Measurements from ENCODE around the gene PTPA.

PTPA gene

GRCh38 chr9:129183495-129184218 is 72.4 kb downstream of the PTPA start:
- TF ChIP-seq FOXP2 (optimal IDR thresholded peaks at IDR 0.05; ENCODE audit: borderline replicate concordance, extremely low read depth, extremely low read length, insufficient read depth) (no peak), REST (IDR thresholded peaks at IDR 0.05; ENCODE audit: insufficient read depth in 1 of 2, low read depth in 2 of 2, low read length in 2 of 2) (no peak), POLR2AphosphoS5 (IDR thresholded peaks at IDR 0.05; ENCODE audit: low read depth, low read length) (no peak), TAF1 (IDR thresholded peaks at IDR 0.05; ENCODE audit: borderline replicate concordance, insufficient read depth, low read length) (no peak)

- TF ChIP-seq REST (IDR thresholded peaks at IDR 0.05; ENCODE audit: insufficient read depth in 1 of 2, low read depth in 2 of 2, low read length in 2 of 2) (no peak), SIN3A (IDR thresholded peaks at IDR 0.05; ENCODE audit: borderline replicate concordance, insufficient read depth, low read length) (no peak), TAF1 (IDR thresholded peaks at IDR 0.05; ENCODE audit: borderline replicate concordance, insufficient read depth, low read length) (no peak), FOXP2 (optimal IDR thresholded peaks at IDR 0.05; ENCODE audit: borderline replicate concordance, extremely low read depth, extremely low read length, insufficient read depth) (no peak), POLR2AphosphoS5 (IDR thresholded peaks at IDR 0.05; ENCODE audit: low read depth, low read length) (no peak)
These were observed 73.0 kb downstream of the PTPA start for GRCh38 chr9:129184219-129184524.

GRCh38 chr9:129184596-129185122 is 73.4 kb downstream of the PTPA start:
- TF ChIP-seq POLR2AphosphoS5 (IDR thresholded peaks at IDR 0.05; ENCODE audit: low read depth, low read length) (no peak), FOXP2 (optimal IDR thresholded peaks at IDR 0.05; ENCODE audit: borderline replicate concordance, extremely low read depth, extremely low read length, insufficient read depth) (no peak), REST (IDR thresholded peaks at IDR 0.05; ENCODE audit: insufficient read depth in 1 of 2, low read depth in 2 of 2, low read length in 2 of 2) (no peak), SIN3A (IDR thresholded peaks at IDR 0.05; ENCODE audit: borderline replicate concordance, insufficient read depth, low read length) (no peak)

- TF ChIP-seq POLR2AphosphoS5 (IDR thresholded peaks at IDR 0.05; ENCODE audit: low read depth, low read length) (no peak), TAF1 (IDR thresholded peaks at IDR 0.05; ENCODE audit: borderline replicate concordance, insufficient read depth, low read length) (no peak), FOXP2 (optimal IDR thresholded peaks at IDR 0.05; ENCODE audit: borderline replicate concordance, extremely low read depth, extremely low read length, insufficient read depth) (no peak), REST (IDR thresholded peaks at IDR 0.05; ENCODE audit: insufficient read depth in 1 of 2, low read depth in 2 of 2, low read length in 2 of 2) (no peak), SIN3A (IDR thresholded peaks at IDR 0.05; ENCODE audit: borderline replicate concordance, insufficient read depth, low read length) (no peak)
These were observed 74.2 kb downstream of the PTPA start for GRCh38 chr9:129185402-129185801.
